H4 (cell line): ENCODE results near the gene NFATC2. TPM values are rescaled to one million over a fixed set of nuclear protein-coding genes. Genes with fewer than 3 reads are reported as not detected.

Experiments used
- total RNA-seq: library from RNA; depleted of rRNA; stranded (reverse); fragments of >200 nt; shearing (Covaris generic); gene quantifications from 2 replicates; pipeline ENCODE4 v1.2.3, GENCODE V29; 2014; rRNA removed

Gene NFATC2
- total RNA-seq, 1 experiment from 2014 or later = 0.23 TPM

Other genes with a start within 250 kb of the NFATC2 start
- gene ATP9A, start 225.7 kb upstream of the NFATC2 start, total RNA-seq = 3.6 and 4.1 TPM in 2 replicates